ENCODE data around the gene CEL. TPM values are rescaled to one million over a fixed set of nuclear protein-coding genes. Genes with fewer than 3 reads are reported as not detected.
"Not testable (repeated sequence)": the region's sequence is repeated elsewhere in the genome, so short reads cannot be mapped to it uniquely, and the experiment has no call there.

The CEL gene
- total RNA-seq, 1 donor from 2014 or later = 0.75 TPM

DNA sequence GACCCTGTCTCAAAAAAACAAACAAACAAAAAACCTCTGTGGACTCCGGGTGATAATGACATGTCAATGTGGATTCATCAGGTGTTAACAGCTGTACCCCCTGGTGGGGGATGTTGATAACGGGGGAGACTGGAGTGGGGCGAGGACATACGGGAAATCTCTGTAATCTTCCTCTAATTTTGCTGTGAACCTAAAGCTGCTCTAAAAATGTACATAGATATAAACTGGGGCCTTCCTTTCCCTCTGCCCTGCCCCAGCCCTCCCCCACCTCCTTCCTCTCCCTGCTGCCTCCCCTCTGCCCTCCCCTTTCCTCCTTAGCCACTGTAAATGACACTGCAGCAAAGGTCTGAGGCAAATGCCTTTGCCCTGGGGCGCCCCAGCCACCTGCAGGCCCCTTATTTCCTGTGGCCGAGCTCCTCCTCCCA, 1.4 kb upstream of the CEL start:
- ATAC-seq (no peak), DNase-seq (no peak)
- H3K4me1 ChIP-seq = no peaks in the 10 kb centered on the region
- H3K36me3 ChIP-seq = peaks cover 19% of the 10 kb centered on the region
- TF ChIP-seq CTCF (IDR thresholded peaks at IDR 0.05) = no peak
- H3K27me3 ChIP-seq = no peaks in the 10 kb centered on the region
- H3K27ac ChIP-seq = no peak overlapping the region
- intact Hi-C loops (cut with DNase I) = no loop called here
- no peaks in the 10 kb centered on the region for H3K9me3 ChIP-seq
- H3K4me3 ChIP-seq = no peak overlapping the region

- intact Hi-C loops (cut with DNase I); H3K4me1 ChIP-seq; H3K4me3 ChIP-seq; H3K27me3 ChIP-seq; H3K27ac ChIP-seq; DNase-seq; H3K9me3 ChIP-seq; ATAC-seq: not testable (repeated sequence)
- H3K36me3 ChIP-seq = peaks cover 12% of the 10 kb centered on the region
These were observed 590 bp upstream of the CEL start for GRCh38 chr9:133061019-133061763.

DNA sequence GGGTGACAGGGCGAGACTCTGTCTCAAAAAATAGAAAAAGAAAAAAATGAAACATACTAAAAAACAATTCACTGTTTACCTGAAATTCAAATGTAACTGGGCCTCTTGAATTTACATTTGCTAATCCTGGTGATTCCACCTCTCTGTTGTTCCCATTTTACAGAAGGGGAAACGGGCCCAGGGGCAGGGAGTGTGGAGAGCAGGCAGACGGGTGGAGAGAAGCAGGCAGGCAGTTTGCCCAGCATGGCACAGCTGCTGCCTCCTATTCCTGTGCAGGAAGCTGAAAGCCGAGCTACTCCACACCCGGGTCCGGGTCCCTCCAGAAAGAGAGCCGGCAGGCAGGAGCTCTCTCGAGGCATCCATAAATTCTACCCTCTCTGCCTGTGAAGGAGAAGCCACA, 788 bp downstream of the CEL start:
- intact Hi-C loops (cut with DNase I); H3K4me1 ChIP-seq; H3K27ac ChIP-seq; H3K36me3 ChIP-seq; H3K9me3 ChIP-seq; H3K4me3 ChIP-seq; ATAC-seq; H3K27me3 ChIP-seq; DNase-seq: not testable (repeated sequence)

- intact Hi-C loops (cut with DNase I) = no loop called here
- no peak for DNase-seq
- H3K9me3 ChIP-seq = no peaks in the 10 kb centered on the region
- no peak for ATAC-seq
- no peaks in the 10 kb centered on the region for H3K36me3 ChIP-seq
- no peaks in the 10 kb centered on the region for H3K27me3 ChIP-seq
- H3K4me3 ChIP-seq = no peak overlapping the region
- H3K4me1 ChIP-seq = no peaks in the 10 kb centered on the region
- no peak for TF ChIP-seq CTCF (IDR thresholded peaks at IDR 0.05)
- no peak overlapping the region for H3K27ac ChIP-seq
These were observed 1.3 kb downstream of the CEL start for GRCh38 chr9:133063159-133063499.

- intact Hi-C loops (cut with DNase I) = no loop called here
- no peak for DNase-seq
- no peak for ATAC-seq
- no peaks in the 10 kb centered on the region for H3K4me1 ChIP-seq
- H3K36me3 ChIP-seq = no peaks in the 10 kb centered on the region
- no peak overlapping the region for H3K27ac ChIP-seq
- H3K4me3 ChIP-seq = no peak overlapping the region
- H3K27me3 ChIP-seq = no peaks in the 10 kb centered on the region
- H3K9me3 ChIP-seq = no peaks in the 10 kb centered on the region
- TF ChIP-seq CTCF (IDR thresholded peaks at IDR 0.05) = no peak
These were observed 1.9 kb downstream of the CEL start for GRCh38 chr9:133063500-133064231.

- Histone ChIP-seq H3K9me3 (no peaks in the 10 kb centered on the region), H3K36me3 (no peaks in the 10 kb centered on the region), H3K4me3 (no peak overlapping the region), H3K4me1 (no peaks in the 10 kb centered on the region), H3K27ac (no peak overlapping the region), H3K27me3 (no peaks in the 10 kb centered on the region)
- TF ChIP-seq CTCF (IDR thresholded peaks at IDR 0.05) = no peak
- intact Hi-C loops (cut with DNase I) = no loop called here
- ATAC-seq (no peak), DNase-seq (no peak)
These were observed 2.7 kb downstream of the CEL start for GRCh38 chr9:133064241-133065069.

All from upper lobe of right lung (tissue), 1 donor.